LNCaP clone FGC (cell line): Measurements from ENCODE around the gene ZNF827.

Source experiments
- DNase-seq: peaks from one replicate; pipeline ENCODE4 v3.0.0-alpha.2; 2011; ENCODE audit warnings: low read depth
- H3K4me3 ChIP-seq: 2 replicates; pipeline ENCODE4 v1.5.1; 2011; ENCODE audit warnings: mild to moderate bottlenecking, low read depth, low read length, control low read depth
- TF ChIP-seq, protein P1 (sequence below): IDR thresholded peaks from 2 replicates; pipeline ENCODE4 v1.5.1; 2012; ENCODE audit warnings: mild to moderate bottlenecking; ENCODE audit not compliant: control insufficient read depth, insufficient read depth; ENCODE audit errors: extremely low read depth

The ZNF827 gene

DNA sequence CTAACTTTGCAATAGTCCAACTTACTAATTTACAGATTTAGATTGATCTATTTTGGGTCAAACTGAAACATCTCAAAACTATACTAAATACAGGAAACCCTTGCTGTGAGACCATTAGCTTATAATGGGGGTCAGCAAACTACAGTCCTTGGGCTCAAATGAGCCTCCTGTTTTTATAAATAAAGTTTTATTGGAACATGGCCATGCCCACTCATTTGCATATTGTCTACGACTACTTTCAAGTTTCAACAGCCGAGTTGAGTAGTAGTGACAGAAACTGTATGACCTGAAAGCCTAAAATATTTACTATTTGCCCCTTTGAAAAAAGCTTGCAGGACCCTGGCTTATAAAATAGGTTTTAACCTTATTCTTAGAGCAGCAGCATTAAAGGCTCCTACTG lies 166.3 kb downstream of the ZNF827 start:
- TF ChIP-seq, protein P1, sequence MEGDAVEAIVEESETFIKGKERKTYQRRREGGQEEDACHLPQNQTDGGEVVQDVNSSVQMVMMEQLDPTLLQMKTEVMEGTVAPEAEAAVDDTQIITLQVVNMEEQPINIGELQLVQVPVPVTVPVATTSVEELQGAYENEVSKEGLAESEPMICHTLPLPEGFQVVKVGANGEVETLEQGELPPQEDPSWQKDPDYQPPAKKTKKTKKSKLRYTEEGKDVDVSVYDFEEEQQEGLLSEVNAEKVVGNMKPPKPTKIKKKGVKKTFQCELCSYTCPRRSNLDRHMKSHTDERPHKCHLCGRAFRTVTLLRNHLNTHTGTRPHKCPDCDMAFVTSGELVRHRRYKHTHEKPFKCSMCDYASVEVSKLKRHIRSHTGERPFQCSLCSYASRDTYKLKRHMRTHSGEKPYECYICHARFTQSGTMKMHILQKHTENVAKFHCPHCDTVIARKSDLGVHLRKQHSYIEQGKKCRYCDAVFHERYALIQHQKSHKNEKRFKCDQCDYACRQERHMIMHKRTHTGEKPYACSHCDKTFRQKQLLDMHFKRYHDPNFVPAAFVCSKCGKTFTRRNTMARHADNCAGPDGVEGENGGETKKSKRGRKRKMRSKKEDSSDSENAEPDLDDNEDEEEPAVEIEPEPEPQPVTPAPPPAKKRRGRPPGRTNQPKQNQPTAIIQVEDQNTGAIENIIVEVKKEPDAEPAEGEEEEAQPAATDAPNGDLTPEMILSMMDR: no peak
- H3K4me3 ChIP-seq: no peak overlapping the region
- no peak for DNase-seq

GRCh38 chr4:145770124-145770523 lies 168.5 kb downstream of the ZNF827 start:
- TF ChIP-seq, protein P1: no peak
- DNase-seq: no peak
- H3K4me3 ChIP-seq: no peak overlapping the region

DNA sequence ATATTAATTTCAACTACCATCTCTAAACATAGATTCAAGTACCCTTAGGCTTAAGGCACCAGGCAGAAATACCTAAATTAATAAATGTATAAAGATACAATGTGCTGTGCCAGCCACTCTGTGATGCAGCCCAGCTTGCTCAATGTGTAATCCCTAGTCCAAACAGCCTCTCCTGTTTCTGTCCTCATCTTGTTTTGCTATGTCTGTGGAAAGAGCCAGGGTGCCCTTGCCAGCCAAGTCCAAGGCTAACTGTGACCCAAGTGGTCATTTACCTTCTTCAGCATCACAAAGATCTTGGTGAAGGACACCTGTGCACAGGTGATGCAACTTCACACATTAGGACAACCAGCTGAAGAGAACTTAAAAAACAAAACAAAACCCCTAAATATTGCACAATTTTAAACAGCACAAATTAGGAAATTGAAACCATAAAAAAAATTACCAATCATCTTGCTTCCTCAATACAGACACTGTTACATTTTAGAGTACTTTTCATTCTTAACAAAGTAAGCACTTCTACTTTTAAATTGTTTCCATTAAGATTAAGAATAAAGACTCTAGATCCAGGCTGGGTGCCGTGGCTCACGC lies 169.1 kb downstream of the ZNF827 start:
- no peak overlapping the region for H3K4me3 ChIP-seq
- DNase-seq: no peak
- TF ChIP-seq, protein P1: no peak

GRCh38 chr4:145766273-145766672 lies 172.3 kb downstream of the ZNF827 start:
- no peak overlapping the region for H3K4me3 ChIP-seq
- DNase-seq: no peak
- TF ChIP-seq, protein P1: no peak

DNA sequence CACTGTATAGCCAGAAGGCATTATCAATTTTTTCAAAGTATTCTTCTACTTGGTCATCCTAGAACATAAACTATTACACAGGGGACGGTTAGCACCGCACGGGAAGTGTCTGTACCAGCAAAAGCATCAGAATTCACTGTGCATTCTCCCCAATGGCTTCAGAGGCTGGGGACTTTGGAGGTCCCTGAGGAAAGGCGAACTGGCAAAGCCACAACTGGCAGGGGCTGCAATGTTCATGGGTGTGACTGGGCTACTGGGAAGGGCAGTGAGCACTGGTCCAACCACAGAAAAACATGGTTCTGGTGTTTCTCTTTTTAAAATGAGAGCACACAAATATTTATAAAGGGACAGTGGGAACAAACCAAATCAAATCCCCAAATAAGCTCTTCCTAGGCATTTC lies 175.2 kb downstream of the ZNF827 start:
- TF ChIP-seq, protein P1: no peak
- DNase-seq: no peak
- H3K4me3 ChIP-seq: no peak overlapping the region

GRCh38 chr4:145762719-145763118 lies 175.9 kb downstream of the ZNF827 start:
- no peak for DNase-seq
- TF ChIP-seq, protein P1: no peak
- no peak overlapping the region for H3K4me3 ChIP-seq

DNA sequence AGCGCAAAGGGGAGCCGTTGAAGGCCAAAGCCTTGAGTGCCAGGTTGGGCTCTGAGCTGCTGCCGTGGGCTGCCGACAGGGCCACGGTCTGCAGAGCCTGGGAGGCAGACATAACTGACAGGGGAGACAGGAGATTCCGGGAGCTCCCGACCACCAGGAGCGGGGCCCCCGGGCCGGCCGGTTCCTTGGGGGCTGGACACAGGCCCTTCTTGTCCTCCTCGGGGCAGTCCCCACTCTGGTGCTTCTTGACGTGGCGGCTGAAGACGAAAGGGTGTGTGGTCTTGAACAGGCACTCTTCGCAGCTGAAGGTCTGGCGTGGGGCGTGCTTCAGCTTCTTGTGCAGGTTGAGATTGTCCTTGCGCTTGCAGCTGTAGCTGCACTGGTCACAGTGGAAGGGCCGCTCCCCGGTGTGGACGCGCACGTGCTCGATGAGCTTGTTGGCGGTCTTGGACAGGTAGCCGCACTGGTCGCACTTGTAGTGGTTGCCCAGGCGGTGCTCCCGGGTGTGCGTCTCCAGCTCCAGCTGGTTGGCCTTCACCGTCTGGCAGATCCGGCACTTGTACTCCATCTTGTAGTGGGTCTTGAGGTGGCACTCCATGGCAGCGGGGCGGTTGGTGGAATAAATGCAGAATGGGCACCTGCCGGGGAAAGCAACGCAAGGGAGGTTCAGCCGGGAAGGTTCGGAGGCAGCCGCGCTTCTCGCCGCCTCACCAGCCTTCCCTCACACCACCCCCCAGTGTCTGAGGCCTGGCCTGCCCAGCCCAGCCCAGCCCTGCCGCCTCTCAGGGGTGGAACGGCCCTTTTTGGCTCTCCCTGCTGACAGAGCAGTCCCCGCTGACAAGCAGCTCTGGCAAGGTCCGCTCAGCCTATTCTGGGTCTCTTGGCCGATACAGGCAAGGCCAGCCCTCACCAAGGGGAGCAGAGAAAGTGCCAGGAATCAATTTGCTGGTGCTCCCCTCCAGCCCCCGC lies 177.4 kb downstream of the ZNF827 start:
- no peak for DNase-seq
- TF ChIP-seq, protein P1: no peak
- H3K4me3 ChIP-seq: no peak overlapping the region
